Hematopoietic multipotent progenitor cell treated with erythropoietin and hydrocortisone succinate and interleukin-3 and kit ligand, for 17 days (in vitro differentiated cells): ENCODE results near the gene EBNA1BP2.
"Not testable (repeated sequence)": the region's sequence is repeated elsewhere in the genome, so short reads cannot be mapped to it uniquely, and the experiment has no call there.

Experiments
- DNase-seq: peaks from one replicate; pipeline ENCODE4 v3.0.0-alpha.2; 2015; ENCODE audit warnings: low spot score

The EBNA1BP2 gene, protein sequence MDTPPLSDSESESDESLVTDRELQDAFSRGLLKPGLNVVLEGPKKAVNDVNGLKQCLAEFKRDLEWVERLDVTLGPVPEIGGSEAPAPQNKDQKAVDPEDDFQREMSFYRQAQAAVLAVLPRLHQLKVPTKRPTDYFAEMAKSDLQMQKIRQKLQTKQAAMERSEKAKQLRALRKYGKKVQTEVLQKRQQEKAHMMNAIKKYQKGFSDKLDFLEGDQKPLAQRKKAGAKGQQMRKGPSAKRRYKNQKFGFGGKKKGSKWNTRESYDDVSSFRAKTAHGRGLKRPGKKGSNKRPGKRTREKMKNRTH

DNA sequence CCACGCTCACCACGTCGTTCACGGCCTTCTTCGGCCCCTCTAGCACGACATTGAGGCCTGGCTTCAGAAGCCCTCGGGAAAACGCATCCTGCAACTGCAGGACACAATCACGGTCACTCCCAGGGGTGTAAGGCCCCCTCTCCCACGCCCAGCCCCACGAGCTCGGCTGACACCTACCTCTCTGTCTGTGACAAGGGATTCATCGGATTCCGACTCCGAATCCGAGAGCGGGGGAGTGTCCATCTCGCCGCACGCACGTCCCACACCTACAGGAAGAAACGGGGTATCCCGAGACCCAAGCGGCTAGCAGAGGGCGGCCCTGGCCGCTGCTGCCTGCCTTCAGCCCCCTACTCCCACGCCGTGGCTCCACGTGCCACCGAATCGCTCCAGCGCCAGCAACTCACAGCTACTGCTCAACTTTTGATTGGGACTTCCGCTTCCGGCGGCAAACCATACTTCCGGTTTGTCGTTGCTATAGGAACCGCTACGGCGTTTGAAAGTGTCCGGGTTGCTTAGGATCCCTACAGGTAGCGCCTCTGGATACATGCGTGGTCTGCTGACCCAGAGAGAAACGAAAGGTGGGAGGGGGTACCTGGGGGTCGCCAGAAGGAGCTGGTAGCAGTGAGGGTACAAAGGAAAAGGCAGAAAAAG, at the start of gene EBNA1BP2, which contains the start of gene CFAP57:
TSS of gene EBNA1BP2 (minus strand) at position 415 of the 651 bp plus-strand sequence. CDS start at position 243, 172 bp downstream.
TSS of gene CFAP57 (plus strand) at position 455 of the 651 bp plus-strand sequence. CDS start 424 bp downstream, outside the sequence.
- peak; percentile 93 for DNase-seq

DNA sequence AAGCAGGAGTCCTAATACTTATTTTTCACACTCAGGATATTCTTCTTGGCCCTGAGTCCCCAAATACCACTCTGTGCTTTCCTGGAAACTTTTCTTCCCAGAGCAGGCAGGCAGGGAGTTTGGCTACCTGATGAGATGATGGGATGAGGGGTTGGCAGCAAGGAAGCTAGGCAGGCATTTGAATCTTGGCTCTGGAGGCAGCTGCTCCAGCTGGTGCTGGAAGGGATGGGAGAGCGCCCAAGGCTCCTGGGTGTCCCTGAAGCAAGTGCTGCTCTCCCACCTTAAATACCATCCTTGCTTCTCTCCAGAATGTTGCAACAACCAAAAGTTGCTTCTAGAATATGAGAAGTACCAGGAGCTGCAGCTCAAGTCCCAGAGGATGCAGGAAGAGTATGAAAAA, 49.7 kb upstream of the EBNA1BP2 start:
- no peak for DNase-seq

DNA sequence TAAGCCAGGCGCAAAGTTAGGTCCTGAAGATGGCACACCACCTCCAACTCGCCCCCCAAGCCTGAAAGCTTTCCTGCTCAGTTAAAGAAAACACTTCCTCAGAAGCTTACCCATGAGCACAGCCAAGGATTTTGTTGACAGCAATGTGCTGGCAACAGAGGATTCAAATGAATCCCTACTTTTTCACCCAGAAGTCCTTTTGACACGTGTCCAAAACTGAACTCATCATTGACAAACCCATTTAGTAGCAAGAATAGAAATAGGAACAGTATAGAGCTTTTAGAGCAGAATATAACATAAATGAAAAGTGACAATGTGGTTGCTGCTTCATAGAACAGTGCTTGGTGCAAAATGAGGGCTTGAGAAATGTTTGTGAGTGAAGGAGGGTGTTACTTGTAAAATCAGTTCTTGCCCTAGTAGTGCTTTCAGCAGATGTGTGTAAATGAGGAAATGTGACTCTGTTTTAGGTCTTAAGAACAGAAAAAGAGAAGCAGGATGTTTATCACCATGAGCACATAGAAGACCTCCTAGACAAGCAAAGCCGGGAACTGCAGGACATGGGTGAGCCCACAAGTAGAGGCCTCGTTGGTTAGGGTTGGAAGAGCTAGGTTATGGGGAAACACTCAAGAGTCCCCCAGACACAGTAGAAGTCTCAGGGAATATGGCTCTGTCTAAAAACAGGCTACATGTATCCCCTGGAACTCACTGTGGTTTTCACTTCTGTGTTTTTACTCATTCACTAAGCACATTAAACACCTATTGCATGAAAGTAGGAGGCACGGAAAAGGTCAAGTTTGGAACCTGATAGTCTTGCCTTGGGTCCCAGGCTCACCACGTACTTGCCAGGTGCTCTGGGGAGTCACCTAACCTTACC, 49.1 kb upstream of the EBNA1BP2 start:
- DNase-seq: no peak

- DNase-seq: no peak
These were observed 45.7 kb upstream of the EBNA1BP2 start for GRCh38 chr1:43217747-43218146.

DNA sequence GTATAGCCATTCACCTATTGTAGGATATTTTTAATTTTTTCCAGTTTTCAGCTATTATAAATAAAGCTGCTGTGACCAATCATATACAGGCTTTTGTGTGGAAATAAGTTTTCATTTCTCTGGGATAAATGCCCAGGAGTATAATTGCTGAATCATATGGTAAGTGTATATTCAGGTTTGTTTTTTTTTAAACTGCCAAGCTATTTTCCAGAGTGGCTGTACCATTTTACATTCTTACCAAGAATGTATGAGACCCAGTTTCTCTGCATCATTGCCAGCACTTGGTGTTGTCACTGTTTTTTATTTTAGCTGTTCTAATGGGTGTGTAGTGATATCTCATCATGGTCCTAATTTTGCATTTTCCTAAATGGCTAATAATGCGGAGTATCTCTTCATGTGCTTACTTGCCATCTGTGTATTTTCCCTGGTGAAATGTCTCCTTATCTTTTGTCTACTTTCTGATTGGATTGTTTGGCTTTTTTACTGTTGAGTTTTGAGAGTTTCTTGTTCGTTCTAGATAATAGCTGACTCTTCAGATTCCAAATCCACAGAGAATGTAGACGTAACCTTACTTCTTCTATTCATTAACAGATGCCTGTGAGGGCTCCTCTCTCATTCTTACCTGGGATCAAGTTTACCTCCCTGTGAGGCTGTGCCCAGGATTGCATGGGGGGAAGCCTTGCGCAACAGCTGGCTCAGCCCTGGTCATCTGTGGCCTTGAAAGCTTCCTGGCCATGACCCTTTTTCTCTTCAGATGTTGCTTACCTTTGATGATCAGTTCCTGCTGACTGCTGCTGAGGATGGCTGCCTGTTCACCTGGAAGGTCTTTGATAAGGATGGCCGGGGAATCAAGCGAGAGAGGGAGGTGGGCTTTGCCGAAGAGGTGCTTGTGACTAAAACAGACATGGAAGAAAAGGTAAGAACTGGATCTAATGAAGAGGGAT, 42.7 kb upstream of the EBNA1BP2 start:
- no peak for DNase-seq

- not testable (repeated sequence) for DNase-seq
These were observed 36.2 kb upstream of the EBNA1BP2 start for GRCh38 chr1:43208277-43208676.

GRCh38 chr1:43207229-43207853, 35.3 kb upstream of the EBNA1BP2 start:
- DNase-seq: no peak

GRCh38 chr1:43206600-43207228, 34.6 kb upstream of the EBNA1BP2 start:
- DNase-seq: no peak

DNA sequence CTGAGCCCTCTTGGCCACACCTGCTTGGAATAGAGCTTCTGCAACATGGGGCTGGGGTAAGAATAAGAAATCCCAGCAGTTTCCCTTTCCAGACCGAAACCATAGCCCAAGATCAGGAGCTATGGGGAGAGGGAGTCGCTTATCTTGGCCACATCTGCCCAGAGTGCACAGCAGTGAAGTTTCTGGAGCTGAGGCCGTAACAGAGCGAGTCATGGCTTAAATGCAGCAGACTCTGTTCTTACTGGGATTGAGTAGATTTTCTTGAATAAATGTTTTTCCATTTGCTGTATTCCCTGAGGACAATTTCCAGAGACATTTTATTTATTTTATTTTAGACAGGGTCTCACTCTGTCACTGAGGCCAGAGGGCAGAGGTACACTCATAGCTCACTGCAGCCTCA, 33.6 kb upstream of the EBNA1BP2 start:
- no peak for DNase-seq

DNA sequence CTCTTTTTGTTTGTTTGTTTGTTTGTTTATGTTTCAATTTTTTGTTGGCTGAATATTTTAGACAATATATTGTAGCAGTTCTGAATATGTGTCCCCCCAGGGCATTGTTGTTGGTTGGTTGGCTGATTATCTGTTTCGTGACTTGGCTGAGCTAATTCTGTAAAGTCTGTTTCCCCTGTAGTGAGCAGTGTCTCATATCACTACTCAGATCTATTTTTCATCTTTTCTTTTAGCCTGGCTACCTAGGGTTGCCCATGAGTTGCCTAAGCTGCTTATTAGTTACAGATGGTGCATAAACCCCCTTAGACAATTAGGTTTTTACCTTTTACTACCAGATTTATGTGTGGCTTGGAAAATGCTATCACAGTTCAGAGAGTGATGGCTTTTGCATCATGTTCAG, 32.3 kb upstream of the EBNA1BP2 start:
- no peak for DNase-seq

- DNase-seq: no peak
These were observed 31.8 kb upstream of the EBNA1BP2 start for GRCh38 chr1:43203859-43204258.

- no peak for DNase-seq
These were observed 27.1 kb upstream of the EBNA1BP2 start for GRCh38 chr1:43199093-43199726.

- no peak for DNase-seq
These were observed 25.4 kb upstream of the EBNA1BP2 start for GRCh38 chr1:43197343-43198127.

DNA sequence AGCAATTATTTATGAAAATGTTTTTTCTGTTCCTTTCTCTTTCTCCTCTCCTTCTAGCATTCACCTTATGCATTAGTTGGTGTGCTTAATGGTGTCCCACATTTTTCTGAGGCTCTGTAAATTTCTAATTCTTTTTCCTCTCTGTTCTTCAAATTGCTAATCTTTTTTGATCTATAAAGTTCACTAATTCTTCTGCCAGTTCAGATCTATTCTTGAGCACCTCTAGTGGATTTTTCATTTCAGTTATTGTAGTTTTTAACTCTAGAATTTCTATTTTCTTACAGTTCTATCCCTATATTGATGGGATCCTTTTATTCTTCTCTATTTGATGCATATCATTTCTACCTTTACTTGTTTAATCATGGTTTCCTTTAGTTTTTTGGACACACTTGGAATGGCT, 22.4 kb upstream of the EBNA1BP2 start:
- DNase-seq: no peak

- no peak for DNase-seq
These were observed 16.0 kb upstream of the EBNA1BP2 start for GRCh38 chr1:43188106-43188505.

GRCh38 chr1:43184995-43185394, 12.9 kb upstream of the EBNA1BP2 start:
- DNase-seq: no peak

DNA sequence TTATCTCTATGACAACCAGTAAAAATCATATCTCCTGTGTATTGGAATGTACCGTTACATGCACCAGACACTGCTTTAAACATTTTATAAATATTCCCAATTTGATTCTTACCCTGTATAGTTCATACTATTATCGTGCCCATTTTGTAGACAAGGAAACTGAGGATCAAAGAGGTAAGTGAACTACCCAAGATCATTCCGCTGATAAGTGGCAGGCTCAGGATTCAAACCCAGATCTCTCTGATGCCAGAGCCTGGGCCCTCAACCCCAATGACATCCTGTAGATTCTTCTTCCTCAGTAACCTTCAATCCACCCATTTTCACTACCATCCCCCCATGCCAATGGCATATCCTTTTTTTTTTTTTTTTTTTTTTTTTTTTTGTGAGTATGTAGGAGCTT, 12.3 kb upstream of the EBNA1BP2 start:
- no peak for DNase-seq

- no peak for DNase-seq
These were observed 5.6 kb upstream of the EBNA1BP2 start for GRCh38 chr1:43177691-43178090.

DNA sequence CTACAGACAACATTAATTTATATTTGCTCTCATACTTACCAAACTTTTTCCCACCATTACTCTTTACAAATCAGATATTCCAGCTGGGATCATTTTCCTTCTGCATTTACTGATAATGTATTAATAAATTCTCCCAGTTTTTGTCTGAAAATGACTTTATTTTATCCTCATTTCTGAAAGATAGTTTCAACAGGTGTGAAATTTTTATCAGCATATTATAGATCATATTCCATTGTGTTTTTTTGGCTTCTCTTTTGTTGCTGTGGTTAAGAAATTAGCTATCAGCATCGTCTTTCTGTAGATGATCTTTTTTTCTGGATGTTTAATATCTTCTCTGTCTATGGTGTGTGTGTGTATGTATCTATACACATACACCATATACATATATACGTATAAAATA, 2.8 kb upstream of the EBNA1BP2 start:
- no peak for DNase-seq
